ENCODE data around the gene CNP.

Gene CNP

GRCh38 chr17:41972571-41973407 lies 6.2 kb downstream of the CNP start:
- DNase-seq (ENCODE audit: low spot score), result no peak

DNA sequence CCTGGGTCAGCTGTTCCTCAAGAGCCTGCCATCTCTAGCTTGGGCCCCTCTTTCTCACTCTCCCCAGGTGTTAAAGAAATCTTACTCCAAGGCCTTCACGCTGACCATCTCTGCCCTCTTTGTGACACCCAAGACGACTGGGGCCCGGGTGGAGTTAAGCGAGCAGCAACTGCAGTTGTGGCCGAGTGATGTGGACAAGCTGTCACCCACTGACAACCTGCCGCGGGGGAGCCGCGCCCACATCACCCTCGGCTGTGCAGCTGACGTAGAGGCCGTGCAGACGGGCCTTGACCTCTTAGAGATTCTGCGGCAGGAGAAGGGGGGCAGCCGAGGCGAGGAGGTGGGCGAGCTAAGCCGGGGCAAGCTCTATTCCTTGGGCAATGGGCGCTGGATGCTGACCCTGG lies 6.8 kb downstream of the CNP start:
- DNase-seq (ENCODE audit: low spot score), result no peak

GRCh38 chr17:41974031-41974430 lies 7.4 kb downstream of the CNP start:
- no peak for DNase-seq (ENCODE audit: low spot score)

- no peak for DNase-seq (ENCODE audit: low spot score)
Observed at GRCh38 chr17:41974658-41975057, 8.1 kb downstream of the CNP start.

DNA sequence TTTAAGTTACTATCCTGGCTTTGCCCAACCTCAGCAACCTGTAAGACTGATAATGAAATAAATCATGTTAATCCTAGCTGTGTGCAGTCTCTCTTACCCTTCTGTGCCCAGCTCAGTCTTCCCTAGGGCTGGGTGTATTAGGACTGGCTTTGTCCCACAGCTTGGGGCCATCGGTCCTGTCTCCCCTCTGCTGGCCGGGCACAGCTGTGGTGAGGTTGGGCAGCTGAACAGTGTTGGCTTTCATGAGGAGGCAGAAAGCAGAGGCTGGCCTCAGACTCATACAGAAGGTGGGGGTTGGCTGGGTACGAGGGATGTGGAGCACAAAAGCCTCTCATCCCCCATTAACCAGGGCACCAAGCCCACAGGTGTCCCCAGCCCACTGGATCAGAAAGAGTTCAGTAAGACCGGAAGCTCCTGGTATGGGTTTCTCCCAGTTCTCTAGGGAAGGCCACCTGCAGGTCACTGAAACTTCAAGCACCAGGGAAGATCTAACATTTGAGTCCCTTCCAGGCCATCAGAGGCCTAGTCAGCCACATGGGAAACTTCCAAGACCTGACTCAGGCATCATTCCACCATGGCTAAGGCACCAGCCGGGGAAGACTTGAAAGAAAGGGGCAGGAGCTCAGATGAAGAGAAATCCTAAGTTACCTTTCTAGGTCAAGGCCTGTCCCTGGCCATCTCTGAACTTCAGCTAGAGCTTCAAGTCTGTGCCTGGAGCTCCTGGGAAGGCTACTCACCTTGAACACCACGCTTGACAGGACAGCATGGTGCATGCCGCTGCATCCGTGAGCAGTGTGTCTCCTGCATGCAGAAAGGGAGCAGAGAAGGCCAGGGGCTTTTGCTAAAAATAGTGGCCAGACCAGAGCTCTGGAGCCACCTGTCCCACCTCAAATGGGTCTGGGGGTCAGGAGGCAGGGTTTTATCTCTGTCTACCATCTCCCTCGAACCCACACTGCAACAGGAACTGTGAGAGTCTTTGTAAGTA lies 8.8 kb downstream of the CNP start:
- DNase-seq (ENCODE audit: low spot score), result no peak

DNA sequence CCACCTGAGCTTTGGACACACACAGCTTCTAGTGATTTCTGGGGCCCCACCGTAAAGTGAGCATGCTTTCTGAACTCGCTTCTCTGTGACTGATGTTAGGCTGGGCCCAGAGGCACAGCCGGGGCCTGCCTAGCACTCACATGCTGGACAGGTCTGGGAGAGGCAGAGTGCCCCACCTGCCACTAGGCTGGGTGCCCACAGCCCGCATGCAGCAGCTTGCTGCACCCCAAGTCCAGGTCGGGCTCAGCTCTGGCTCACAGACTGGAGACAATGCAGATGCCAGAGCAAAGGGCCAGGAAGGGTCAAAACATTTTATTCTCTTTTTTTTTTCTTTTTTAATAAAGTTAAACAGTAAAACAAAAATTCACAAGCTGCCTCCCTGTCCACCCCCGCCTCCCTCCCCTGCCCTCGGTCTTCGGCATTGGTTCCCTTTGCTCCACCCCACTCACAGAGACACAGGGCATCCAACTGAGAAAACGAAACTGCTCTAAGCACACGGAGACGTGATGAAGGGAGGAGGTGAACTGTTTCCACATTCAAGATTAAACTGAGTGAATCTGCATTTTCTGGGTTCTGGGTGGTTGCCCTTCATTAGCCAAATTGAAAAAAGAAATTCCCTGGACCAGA lies 9.7 kb downstream of the CNP start:
- DNase-seq (ENCODE audit: low spot score), result no peak

DNA sequence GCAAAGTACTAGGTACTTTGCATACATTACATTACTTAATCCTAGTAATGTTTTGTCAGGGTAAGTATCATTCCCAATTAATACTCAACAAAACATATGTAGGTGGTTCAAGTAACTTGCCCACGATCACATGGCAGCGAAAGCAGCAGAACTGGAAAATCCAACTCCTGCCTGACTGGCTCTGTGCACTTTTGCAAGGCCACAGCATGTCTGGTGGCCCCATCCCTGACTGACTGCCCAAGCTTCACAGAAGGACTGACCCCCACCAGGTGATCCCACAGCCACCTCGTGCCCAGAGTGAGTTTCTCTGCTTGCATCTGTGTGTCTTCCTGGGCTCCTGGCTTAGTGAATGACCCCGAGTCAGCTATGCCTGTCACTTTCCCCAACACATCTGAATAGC lies 11.4 kb downstream of the CNP start:
- no peak for DNase-seq (ENCODE audit: low spot score)

DNA sequence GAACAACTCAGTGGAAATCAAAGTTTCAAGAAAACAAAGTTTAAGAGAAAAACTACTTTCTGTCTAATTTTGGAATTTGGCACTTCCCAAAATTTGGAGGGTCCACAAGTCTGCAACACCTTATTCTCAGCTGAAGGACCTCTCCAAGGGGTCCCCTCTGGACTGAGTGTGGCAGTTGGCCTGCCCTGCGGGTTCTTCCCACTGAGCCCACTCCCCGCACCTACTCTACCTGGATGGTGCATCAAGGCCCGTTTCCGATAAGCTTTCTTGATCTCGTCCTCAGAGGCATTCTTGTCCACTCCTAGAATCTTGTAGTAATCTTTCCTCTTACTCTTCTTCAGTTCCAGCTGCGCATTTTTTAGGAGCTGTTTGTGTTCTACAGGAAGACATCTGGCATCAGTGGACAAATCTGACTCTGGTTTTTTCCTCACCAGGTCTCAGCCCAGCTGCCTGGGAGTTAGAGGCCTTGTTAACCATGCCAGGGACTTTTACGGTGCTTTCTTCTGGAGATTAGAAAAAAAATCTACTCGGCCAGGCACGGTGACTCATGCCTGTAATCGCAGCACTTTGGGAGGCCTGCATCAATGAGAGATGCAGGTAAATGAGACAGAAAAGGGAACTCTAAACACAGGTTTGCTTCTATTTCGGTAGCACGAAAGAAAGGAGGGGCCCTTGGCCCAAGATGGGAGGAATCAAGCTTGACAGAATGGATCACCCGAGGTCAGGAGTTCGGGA lies 15.6 kb downstream of the CNP start:
- DNase-seq (ENCODE audit: low spot score), result no peak

DNA sequence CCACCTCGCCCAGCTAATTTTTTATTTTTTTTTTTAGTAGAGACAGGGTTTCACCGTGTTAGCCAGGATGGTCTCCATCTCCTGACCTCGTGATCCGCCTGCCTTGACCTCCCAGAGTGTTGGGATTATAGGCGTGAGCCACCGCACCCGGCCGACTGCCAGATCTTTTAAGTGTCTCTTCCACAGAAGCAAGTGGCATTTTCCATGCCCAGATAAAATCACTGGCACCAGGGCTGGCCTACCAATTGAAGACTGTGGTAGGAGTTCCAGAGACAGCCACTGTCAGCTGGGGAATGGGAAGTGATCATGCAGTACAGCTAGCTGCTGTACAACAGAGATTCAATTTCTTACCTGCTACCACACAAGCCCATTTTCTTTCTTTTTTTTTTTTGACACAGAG lies 17.9 kb downstream of the CNP start:
- DNase-seq (ENCODE audit: low spot score), result no peak

GRCh38 chr17:41985919-41986318 lies 19.3 kb downstream of the CNP start:
- DNase-seq (ENCODE audit: low spot score), result no peak

- no peak for DNase-seq (ENCODE audit: low spot score)
Observed at GRCh38 chr17:41986634-41987033, 20.0 kb downstream of the CNP start.

GRCh38 chr17:41987642-41988041 lies 21.0 kb downstream of the CNP start:
- no peak for DNase-seq (ENCODE audit: low spot score)

DNA sequence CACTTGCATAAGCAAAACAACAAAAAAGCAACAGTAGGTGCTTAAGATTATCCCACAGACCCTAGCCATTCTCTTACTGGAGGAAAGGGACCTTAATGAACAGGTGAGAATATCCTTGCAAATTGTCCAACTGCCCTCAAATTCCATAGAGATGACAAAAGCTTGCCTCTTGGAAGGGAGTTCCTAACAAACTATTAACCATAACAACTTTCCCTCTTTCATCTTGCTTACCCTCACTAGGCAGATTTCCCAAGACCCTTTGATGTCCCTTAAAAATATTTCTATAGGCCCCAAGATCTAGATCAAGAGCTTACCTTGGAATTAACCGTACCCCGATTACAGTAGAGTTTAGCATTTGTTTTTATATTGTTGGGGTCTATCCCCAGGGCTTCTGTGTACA lies 21.8 kb downstream of the CNP start:
- DNase-seq (ENCODE audit: low spot score), result peak; percentile 51

GRCh38 chr17:41989702-41990419 lies 23.3 kb downstream of the CNP start:
- DNase-seq (ENCODE audit: low spot score), result peak; percentile 36

DNA sequence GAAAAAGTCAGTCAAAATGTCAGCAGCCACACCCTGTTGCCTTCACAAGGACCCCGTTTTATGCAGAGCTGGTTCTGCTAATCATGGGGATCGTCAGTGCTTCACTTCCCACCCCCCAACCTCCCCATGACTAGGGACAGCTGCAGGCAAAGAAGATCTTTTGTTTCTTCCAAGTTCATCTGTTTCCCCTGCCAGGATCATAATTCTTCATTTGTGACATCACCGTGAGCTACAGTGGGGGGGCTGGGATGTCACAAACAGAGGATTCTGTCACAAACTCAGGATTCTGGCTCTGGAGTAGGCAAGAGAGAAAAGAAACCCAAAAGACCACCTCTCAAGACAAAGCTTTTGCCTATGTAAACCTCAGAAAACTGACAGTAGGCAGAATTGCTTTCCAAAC lies 26.0 kb downstream of the CNP start:
- DNase-seq (ENCODE audit: low spot score), result no peak

DNA sequence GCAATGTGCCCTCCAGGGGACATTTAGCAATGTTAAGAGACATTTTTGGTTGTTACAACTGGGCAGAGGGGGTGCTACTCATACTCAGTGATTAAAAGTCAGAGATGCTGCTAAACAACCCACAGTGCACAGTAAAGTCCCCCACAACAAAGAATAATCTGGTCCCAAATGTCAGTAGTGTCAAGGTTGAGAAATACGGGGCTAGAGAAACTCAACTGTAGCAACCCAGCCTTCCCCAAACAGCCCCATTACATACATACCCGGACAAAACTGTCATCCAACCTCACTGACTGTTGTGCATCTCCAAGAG lies 30.2 kb downstream of the CNP start:
- DNase-seq (ENCODE audit: low spot score), result no peak

DNA sequence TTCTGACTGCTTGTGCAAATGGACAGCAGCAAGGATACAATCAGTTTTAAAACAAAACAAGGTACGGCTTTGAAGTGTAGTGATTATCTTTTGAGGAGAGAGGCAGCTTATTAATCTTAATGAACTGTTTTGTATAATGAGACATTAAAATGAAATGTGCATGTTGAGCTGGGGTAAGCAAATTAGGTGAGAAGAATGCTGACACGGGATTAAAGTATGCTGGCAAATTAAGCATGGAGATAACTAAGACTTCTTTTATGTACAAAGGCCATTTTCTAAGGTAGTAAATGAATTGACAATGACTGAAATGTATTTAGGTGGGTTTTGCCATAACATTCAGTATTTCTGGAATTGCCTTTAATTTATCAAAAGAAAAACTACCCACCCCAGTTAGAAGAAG lies 31.9 kb downstream of the CNP start:
- DNase-seq (ENCODE audit: low spot score), result no peak

DNA sequence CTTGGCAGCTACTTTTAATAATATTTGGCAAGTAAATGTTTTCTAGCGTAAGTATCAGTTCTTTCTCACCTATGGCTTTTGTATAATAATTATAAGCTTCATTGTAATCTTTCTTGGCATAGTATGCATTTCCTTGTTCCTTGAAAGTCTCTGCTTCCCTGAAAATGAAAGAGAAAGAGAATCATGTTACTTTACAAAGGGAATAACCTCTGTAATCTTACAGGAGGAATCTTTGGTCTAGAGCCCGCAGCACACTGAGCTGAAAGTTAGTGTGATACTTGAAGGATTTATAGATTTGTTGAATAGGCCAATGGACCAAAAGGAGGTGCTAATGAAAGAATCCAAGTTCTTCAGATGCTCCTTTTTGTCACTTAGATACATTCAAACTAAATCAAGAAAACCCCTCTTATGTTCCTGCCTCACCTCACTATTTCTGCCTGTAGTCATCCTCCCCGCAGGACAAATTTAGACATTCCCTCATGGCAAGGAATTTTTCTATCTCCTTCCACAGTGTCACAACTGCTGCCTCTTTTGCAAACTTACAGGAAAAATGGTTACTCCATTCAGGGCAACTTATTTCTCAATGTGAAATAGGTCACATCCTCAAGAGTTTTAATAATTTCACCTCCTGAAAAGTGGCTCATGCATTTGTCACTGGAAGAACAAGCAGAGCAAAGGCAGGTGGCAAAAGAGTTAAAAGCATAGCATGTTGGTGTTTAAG lies 34.0 kb downstream of the CNP start:
- DNase-seq (ENCODE audit: low spot score), result no peak

GRCh38 chr17:42001729-42002128 lies 35.1 kb downstream of the CNP start:
- DNase-seq (ENCODE audit: low spot score), result no peak

DNA sequence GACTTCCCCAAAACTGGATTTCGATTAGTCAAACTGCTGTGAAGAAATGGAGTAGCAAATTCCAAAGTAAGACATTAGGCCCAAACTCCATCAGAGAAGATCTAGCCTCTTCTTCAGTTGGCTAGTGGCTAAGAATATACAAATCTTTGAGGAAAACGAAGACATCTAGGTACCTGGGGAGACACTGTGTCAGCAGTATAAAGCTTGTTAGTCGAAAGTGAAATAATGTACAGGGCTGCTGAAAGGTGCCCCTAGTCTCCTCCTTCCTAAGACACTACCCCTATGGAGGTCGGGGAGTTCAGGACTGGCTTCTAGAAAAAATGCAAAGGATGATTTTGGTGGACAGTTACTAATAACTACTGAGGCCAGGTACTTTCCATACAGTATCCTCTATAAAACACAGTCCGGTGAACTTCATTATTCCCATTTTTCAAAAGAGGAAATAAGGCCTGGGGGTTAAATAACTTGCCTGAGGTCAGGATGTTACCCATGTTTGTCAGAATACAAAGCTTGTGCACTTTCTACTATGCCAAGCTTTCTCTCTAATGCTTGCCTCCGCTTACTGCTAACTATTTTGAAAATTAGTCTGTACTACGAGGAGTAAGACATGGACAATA lies 35.7 kb downstream of the CNP start:
- DNase-seq (ENCODE audit: low spot score), result no peak

All from SW480 (cell line).